ENCODE results near the gene DIP2A.

DIP2A gene

GRCh38 chr21:46416551-46416950 is 42.1 kb upstream of the DIP2A start:
- Histone ChIP-seq H3K9ac (ENCODE audit: low read length) (no peak overlapping the region), H3K9me3 (ENCODE audit: insufficient read depth, low read length) (no peaks in the 10 kb centered on the region), H4K20me1 (ENCODE audit: low read depth, low read length) (no peaks in the 10 kb centered on the region), H3F3A (ENCODE audit: insufficient read depth) (no peaks in the 10 kb centered on the region), H3K79me2 (ENCODE audit: insufficient read depth, low read length) (no peaks in the 10 kb centered on the region), H2AFZ (ENCODE audit: low read depth, low read length, severe bottlenecking) (no peak overlapping the region), H3K27ac (ENCODE audit: low read depth, low read length) (no peak overlapping the region), H3K27me3 (ENCODE audit: low read length) (no peaks in the 10 kb centered on the region), H3K36me3 (ENCODE audit: low read length) (no peaks in the 10 kb centered on the region), H3K4me3 (ENCODE audit: insufficient read depth, low read length, poor library complexity, severe bottlenecking) (no peak overlapping the region), H3K9me2 (replicated peaks; ENCODE audit: insufficient read depth, low read length) (no peaks in the 10 kb centered on the region), H3K4me2 (ENCODE audit: low read depth, low read length, poor library complexity, severe bottlenecking) (no peak overlapping the region)
- TF ChIP-seq EZH2phosphoT487 (conservative IDR thresholded peaks at IDR 0.05; ENCODE audit: low read length) (no peak), CTCF (IDR thresholded peaks at IDR 0.05; ENCODE audit: insufficient read depth, low read length, poor library complexity, severe bottlenecking) (no peak)

GRCh38 chr21:46418265-46418946 is 40.3 kb upstream of the DIP2A start:
- Histone ChIP-seq H3K36me3 (ENCODE audit: low read length) (no peaks in the 10 kb centered on the region), H3F3A (ENCODE audit: insufficient read depth) (no peaks in the 10 kb centered on the region), H2AFZ (ENCODE audit: low read depth, low read length, severe bottlenecking) (no peak overlapping the region), H4K20me1 (ENCODE audit: low read depth, low read length) (no peaks in the 10 kb centered on the region), H3K9me2 (replicated peaks; ENCODE audit: insufficient read depth, low read length) (no peaks in the 10 kb centered on the region), H3K27ac (ENCODE audit: low read depth, low read length) (no peak overlapping the region), H3K9ac (ENCODE audit: low read length) (no peak overlapping the region), H3K79me2 (ENCODE audit: insufficient read depth, low read length) (no peaks in the 10 kb centered on the region), H3K9me3 (ENCODE audit: insufficient read depth, low read length) (no peaks in the 10 kb centered on the region), H3K4me3 (ENCODE audit: insufficient read depth, low read length, poor library complexity, severe bottlenecking) (no peak overlapping the region), H3K4me2 (ENCODE audit: low read depth, low read length, poor library complexity, severe bottlenecking) (no peak overlapping the region), H3K27me3 (ENCODE audit: low read length) (no peaks in the 10 kb centered on the region)
- no peak for TF ChIP-seq EZH2phosphoT487 (conservative IDR thresholded peaks at IDR 0.05; ENCODE audit: low read length)
- TF ChIP-seq CTCF (IDR thresholded peaks at IDR 0.05; ENCODE audit: insufficient read depth, low read length, poor library complexity, severe bottlenecking) = no peak

- H3K4me3 ChIP-seq (ENCODE audit: insufficient read depth, low read length, poor library complexity, severe bottlenecking) = no peak overlapping the region
- H3K27ac ChIP-seq (ENCODE audit: low read depth, low read length) = no peak overlapping the region
- TF ChIP-seq CTCF (IDR thresholded peaks at IDR 0.05; ENCODE audit: insufficient read depth, low read length, poor library complexity, severe bottlenecking) (no peak), EZH2phosphoT487 (conservative IDR thresholded peaks at IDR 0.05; ENCODE audit: low read length) (no peak)
- no peaks in the 10 kb centered on the region for H3F3A ChIP-seq (ENCODE audit: insufficient read depth)
- H4K20me1 ChIP-seq (ENCODE audit: low read depth, low read length) = no peaks in the 10 kb centered on the region
- H3K79me2 ChIP-seq (ENCODE audit: insufficient read depth, low read length) = no peaks in the 10 kb centered on the region
- H2AFZ ChIP-seq (ENCODE audit: low read depth, low read length, severe bottlenecking) = no peak overlapping the region
- no peak overlapping the region for H3K9ac ChIP-seq (ENCODE audit: low read length)
- H3K27me3 ChIP-seq (ENCODE audit: low read length) = no peaks in the 10 kb centered on the region
- H3K9me3 ChIP-seq (ENCODE audit: insufficient read depth, low read length) = no peaks in the 10 kb centered on the region
- no peak overlapping the region for H3K4me2 ChIP-seq (ENCODE audit: low read depth, low read length, poor library complexity, severe bottlenecking)
- H3K9me2 ChIP-seq (replicated peaks; ENCODE audit: insufficient read depth, low read length) = no peaks in the 10 kb centered on the region
- H3K36me3 ChIP-seq (ENCODE audit: low read length) = no peaks in the 10 kb centered on the region
Measured at GRCh38 chr21:46420241-46421190, 38.2 kb upstream of the DIP2A start.

All from SU-DHL-6 (cell line).